ENCODE data around the gene RASGRP2.
A peak's percentile ranks its signal among the peaks of the same experiment; 100 is the strongest.

RASGRP2 gene
- total RNA-seq: 171 to 449 reads per million in 2 donors

DNA sequence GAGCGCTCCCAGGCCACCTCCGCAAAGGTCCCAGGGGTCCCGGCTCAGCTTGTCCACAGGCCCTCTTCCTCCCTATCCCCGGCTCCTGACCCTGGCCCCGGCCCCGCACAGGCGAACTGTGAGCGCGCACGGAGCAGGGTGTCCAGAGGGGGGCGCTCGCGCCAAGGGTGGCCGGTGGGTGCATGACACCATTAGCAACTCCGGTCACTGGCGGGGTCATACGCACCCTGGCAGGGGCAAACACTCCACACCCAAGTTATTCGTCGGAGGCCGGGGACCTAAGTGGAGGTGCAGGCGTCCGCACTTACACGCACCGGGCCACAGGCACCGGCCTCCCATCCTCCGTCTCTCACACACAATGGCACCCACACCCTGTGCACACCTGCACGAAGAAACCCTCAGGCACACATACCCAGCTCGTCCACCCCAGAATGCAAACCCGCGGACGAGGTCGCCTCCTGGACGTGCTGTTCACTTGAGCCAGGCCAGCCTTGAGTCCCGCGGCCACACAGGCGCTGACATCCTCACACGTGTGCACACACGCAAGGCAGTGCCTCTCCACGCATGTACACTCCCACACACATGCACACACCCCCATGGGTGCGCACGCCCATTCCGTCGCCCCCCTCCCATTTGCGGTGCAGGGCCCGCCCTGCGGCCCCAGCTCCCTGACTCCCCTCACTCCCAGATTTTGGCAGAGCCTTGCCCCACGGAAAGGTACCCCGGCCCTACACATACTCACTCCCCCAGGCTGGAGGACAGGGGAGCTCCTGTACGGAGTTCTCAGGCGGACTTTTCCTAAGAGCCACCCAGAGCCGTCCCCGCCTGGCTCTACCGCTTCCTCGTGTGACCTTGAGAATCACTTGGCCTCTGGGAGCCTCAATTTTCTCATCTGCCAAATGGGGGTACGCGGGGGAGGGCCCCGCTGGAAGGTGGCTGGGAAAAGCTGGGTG is at the start of gene RASGRP2:
Gene RASGRP2 (minus strand): TSS at position 552 of the 953 bp plus-strand sequence. CDS start 1,276 bp downstream, outside the sequence.
- peak; percentile 73 for DNase-seq

DNA sequence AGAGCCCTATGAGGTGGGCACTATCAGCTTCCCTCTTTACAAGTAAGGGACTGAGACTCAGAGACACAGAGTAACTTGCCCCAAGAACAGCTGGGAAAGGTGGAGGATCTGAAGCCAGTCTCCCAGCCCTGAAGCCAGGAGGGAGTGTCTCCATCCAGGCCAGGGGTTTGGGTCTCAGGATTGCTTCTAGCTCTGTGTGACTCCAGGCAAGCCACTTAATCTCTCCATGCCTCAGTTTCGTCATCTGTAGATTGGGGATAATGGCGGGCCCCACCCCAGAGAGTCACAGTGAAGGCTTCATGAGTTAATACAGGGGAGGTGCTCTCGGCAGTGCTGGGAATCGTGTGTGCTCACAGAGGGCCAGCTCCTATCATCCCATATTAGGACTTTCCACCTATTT is 48.5 kb upstream of the RASGRP2 start:
- DNase-seq: no peak

GRCh38 chr11:64791781-64792291 is 47.9 kb upstream of the RASGRP2 start:
- no peak for DNase-seq

DNA sequence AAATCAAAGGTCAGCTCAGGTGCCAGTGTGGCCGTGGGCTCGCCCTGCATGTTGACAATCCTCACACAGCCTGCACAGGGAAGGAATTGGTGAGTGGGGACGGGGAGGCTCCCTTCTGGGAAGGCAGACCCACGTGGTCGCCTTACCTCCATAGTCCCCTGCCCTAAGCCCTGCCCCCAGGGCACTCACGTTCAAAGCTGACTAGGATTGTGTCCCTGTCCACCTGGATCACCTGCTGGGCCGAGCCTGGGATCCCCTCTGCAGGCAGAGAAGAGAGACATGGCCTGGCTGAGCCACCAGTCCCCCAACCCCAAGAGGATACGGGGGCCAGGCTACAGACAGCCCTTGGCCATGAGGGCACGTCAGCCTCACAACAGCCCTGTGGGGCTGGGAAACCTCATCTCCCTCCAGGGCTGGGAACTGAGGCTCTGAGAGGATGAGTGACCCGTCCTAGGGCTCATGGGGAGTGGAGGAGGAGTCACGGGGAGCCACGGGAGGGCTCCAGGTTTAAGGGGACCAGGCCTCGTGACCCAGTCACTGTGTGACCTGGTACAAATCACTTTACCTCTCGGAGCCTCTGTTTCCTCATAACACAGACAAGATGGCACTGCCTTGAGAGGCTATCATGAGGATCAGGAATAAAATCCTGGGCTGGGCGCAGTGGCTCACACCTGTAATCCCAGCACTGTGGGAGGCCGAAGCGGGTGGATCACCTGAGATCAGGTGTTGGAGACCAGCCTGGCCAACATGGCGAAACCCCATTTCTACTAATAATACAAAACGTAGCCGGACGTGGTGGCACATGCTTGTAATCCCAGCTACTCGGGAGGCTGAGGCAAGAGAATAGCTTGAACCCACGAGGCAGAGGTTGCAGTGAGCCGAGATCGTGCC is 46.5 kb upstream of the RASGRP2 start:
- DNase-seq: no peak

GRCh38 chr11:64789331-64790204 is 45.6 kb upstream of the RASGRP2 start:
- DNase-seq: no peak

DNA sequence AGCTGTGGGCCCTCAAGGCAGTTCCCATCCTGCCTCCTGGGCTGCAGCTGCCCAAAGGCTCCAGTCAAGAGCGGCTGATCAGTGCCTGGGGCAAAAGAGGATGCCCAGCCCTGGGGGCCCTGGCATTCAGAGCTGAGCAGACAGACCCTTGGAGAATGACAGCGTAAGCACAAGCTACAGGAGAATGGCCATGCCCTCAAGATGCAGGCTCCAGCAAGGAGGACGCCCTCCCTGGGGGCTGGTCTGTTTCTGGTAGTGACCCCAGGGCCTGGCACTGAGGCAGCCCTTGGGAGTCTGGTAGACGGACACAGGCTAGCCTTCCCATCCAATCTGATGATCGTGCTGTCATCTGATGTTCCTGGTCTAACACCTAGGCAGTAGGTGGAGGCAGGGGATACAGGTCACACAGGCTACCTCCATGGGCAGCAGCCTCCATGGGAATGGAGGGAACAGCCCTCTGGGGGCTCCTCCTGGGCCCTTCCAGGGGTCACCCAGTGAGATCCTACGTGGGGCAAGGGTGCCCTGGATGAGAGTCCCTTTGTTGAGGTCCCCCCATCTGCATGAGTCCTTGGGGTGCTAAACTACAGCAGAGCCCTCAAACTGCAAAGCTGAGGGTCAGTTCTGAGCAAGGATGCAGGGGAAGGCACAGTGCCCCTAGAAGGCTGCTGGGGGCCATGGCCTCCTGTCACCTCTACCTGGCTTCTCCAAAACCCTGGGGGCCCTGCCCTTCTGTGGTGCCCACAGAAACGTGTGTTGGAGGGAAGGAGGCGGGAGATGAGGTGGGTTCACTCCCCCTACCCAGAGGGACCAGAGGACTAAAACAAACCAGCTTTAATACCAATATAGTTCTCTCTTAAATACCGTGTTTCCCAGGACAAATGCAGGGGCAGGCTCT is 44.6 kb upstream of the RASGRP2 start:
- no peak for DNase-seq

- no peak for DNase-seq
Measured at GRCh38 chr11:64787526-64788320, 43.8 kb upstream of the RASGRP2 start.

DNA sequence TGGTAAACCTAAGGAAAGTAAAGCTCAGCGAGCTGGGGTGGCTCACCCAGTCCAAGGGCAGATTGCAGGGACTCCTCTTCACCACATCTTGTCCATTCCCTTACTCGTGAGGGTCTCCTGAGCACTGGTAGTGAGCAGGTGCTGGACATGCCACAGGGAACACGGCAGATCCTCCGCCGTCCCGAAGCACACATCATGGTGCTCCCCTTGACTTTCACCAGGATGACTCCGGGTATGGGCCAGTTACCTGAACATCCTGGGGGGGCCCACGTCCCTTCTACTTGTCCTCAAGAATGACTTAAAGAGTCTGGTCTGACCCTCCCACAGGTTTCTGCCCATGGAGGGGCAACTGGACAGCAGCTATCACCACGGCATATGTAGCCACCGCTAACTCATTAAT is 42.4 kb upstream of the RASGRP2 start:
- DNase-seq: no peak

DNA sequence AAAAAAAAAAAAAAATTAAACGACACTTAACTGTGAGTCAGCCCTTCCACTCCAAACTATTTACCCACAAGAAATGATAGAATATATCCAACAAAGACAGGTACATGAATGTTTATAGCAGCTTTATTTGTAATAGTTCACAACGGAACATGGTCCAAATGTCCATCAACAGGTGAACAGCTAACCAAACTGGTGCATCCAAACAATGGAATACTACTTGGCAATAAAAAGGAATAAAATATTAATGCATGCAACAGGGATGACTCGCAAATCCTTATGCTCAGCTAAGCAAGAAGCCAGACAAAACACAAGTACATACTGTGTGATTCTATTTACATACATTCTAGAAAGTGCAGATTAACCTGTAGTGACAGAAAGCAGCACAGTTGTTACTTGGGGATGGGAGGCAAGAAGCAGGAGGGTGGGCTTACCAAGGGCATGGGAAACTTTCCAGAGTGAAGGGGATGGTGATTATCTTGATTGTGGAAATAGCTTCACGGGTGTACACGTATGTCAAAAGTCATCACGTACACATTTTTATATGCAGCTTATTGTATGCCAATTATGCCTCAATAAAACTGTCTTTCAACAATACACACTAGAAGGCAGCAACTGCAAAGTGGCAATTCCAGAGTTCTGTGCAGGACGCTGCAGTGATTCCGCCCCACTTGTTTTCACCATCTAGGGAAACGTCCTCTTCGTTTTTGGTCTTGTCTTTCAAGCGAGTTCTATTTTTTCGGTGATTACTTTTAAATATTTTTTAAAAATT is 41.1 kb upstream of the RASGRP2 start:
- DNase-seq: no peak

DNA sequence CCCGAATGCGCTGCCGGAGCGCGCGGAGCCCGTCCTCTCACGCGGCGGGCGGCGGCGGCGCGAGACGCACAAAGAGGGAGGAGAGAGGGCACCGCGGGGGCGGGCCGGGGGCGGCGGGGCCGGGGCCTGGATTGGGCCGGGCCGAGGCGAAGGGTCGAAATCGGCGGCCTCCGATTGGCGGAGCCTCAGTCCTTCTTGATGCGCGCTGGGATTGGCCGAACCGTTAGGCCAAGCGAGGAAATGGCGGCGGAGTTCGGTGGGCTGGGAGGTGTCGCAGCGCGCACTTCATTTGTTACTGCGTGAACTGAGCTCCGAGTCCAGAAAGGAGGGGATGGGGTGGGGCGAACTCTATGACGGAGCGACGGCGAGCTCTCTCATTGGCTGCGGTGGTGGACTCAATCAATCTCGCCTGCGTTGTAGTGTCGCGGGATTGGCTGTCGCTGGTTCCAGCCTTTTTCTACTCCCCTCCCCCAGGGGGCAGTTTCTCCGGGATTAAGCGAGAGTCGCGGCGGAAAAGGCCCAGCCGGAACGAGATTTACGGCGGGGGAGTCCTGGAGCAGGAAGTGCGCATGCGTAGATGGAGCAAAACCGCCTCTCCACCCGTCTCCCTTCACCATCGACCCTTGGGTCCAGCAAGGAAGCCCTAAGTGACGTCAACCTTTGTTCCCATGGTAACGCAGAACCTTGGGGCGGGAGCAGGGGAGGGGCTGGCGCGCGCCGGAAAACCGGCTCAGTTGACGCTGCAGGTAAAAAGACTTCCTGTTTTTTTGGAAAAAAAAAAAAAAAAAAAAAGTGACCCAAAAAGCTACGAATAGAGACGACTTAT is 34.7 kb upstream of the RASGRP2 start, which contains the start of gene SF1:
Gene SF1 (minus strand): TSS at position 70 of the 826 bp plus-strand sequence. CDS start 150 bp downstream, outside the sequence.
- DNase-seq: peak; percentile 96

DNA sequence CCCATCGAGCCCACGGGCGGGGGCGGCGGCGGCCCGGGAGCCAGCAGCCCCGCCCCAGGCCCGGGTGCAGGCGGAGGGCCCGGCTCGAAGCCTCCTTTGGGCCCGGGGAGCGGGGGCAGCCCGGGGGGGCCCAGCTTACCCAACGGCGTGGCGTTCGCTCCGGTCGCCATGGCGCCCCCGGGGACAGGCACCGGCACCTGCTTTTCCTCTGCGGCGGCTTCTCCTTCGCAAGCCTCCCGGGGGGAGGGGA is 34.2 kb upstream of the RASGRP2 start:
- no peak for DNase-seq

DNA sequence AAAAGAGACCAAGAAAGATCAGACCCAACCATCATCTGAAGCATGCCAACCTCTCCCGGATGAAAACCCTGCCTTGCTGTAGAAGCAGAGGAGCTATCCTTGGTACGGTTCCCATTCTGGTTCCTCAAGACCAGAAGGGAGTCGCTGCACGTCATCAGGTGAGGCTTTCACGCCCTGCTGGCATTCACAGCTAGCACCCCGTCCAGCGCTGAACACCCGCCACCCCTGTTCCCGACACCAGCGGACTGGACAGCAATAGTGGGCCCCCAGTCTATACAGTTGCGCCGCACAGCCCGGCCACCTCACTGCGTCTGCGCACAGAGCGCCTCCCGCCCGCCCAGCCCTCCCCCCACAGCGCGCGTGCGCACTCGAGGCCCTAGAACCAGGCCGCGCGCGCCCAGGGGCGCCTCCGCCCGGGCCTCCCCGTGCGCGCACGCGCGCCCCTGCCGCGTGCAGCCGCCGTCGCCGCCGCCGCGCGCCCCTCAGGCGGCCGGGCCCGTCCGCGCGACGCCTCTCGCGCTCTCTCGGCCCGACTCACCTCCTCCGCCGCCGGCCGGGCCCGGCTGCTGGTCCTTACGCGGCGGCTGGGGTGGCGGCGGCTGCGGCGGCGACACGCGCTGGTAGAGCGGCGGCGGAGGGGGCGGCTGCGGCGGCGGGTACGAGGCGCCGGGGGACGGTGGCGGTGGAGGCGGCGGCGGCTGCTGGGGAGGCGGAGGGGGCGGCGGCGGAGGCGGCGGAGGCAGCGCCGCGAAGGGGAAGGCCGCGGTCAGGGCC is 33.7 kb upstream of the RASGRP2 start:
- DNase-seq: peak; percentile 78

DNA sequence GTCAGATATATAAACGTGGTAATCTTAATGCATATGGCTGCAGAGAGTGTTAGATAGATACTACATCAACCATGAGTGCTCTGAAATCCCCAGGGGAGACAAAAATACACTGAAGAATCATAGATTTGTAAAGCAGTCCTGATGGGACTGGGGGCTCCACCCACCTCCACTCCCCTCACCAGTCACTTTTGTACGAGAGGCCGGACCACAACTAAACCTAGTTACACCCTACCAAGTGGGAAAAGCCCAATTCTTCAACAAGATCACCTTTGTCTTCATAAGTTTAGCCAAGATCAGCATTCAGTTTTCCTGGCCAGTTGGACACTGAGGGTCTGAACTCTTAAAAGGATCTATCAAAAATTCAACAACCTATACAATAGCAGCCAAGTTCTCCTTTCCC is 32.9 kb upstream of the RASGRP2 start:
- no peak for DNase-seq

DNA sequence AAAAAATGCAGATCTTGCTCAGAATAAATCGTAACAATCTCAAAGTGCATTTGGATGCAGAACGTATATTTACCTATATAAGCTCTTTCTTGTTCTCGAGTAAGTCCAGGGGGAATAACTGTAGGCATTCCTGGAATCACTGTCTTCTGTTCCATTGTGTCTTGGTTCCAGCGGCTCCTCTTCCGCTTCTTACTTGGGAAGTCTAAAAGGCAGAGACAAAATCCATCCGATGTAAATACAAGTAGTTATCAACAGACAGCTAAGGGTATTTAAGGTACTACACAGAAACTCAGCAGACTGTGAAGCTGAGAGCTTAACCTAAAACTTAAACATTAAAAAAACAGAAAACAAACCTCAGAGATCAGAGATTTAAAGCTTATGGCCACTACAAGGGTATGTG is 32.5 kb upstream of the RASGRP2 start:
- DNase-seq: no peak

DNA sequence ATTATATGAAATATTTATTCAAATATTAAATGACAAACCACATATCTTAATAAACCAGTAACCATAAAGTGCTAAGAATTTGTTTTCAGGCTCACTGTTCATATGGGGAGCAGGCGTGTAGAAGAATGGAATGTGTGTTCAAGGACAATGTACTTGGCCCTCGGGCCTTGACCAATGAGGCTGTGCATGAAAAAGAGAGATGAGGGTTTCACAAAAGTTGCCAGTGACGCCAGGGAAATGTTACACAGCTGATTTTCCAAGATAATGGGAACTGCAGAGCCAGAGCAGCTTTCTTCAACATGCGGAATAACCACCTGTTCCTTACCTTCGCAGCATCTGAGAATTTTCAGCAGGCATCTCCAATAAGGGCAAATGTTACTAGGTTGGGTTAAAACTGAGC is 30.2 kb upstream of the RASGRP2 start:
- DNase-seq: no peak

- DNase-seq: no peak
Measured at GRCh38 chr11:64772303-64773018, 28.5 kb upstream of the RASGRP2 start.

DNA sequence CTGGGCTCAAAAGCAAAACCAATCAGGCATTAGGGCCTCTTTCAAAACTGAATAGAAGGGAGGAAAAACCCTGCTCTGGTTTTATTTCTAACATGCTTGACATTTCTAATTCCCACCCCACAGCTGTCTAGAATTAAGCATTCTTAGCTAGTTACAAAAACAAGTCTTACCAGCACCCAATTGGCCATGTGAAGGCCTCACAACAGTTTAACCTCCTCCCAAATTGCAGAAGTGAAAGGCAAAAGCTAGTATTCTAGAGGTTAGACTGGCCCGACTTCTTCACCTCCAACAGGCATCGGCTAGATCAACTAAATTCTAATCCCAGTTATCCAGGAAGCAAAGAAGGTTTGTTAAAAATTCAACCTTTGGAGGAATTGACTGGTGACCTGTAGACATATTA is 27.9 kb upstream of the RASGRP2 start:
- DNase-seq: no peak

All from activated gamma-delta T cell (primary cell).